Fibroblast of lung (primary cell): ENCODE results near the gene ATP10D. TPM values are rescaled to one million over a fixed set of nuclear protein-coding genes. Genes with fewer than 3 reads are reported as not detected.

ENCODE experiments used
- DNase-seq, 2 donors: peaks; one replicate each; pipeline versions ENCODE4 v3.0.0 to v3.0.0-alpha.2; 2010; ENCODE audit warnings: low read depth in 2 of 2
- H2AFZ ChIP-seq: 2 replicates; pipeline ENCODE4 v1.5.1; 2012; ENCODE audit warnings: low read length, control low read depth, inconsistent platforms
- H3K27ac ChIP-seq: 2 replicates; pipeline ENCODE4 v1.5.1; 2011; ENCODE audit warnings: low read length, control low read depth; ENCODE audit not compliant: insufficient read depth
- H3K27me3 ChIP-seq: 2 replicates; pipeline ENCODE4 v1.5.1; 2011; ENCODE audit warnings: mild to moderate bottlenecking, low read length; ENCODE audit not compliant: control insufficient read depth, insufficient read depth
- H3K36me3 ChIP-seq: 2 replicates; pipeline ENCODE4 v1.5.1; 2011; ENCODE audit warnings: low read length; ENCODE audit not compliant: control insufficient read depth, insufficient read depth
- H3K4me1 ChIP-seq: 2 replicates; pipeline ENCODE4 v1.5.1; 2011; ENCODE audit warnings: low read length; ENCODE audit not compliant: control insufficient read depth, insufficient read depth; ENCODE audit errors: extremely low read depth
- H3K4me2 ChIP-seq: 2 replicates; pipeline ENCODE4 v1.5.1; 2011; ENCODE audit warnings: low read length, control low read depth; ENCODE audit not compliant: insufficient read depth; ENCODE audit errors: extremely low read depth
- H3K4me3 ChIP-seq, 4 experiments: fragments of 200-600 bp in 1 of 4; sonication (generic) in 1 of 4; replicated peaks in 1 of 4; 2 replicates each; pipeline ENCODE4 v1.5.1; 2011 to 2016; ENCODE audit warnings: low read length in 4 of 4, low read depth in 3 of 4, mild to moderate bottlenecking in 3 of 4, control low read depth in 2 of 4, inconsistent platforms in 1 of 4, mixed read lengths in 1 of 4; ENCODE audit not compliant: insufficient read depth in 1 of 4; ENCODE audit errors: control extremely low read depth in 1 of 4
- H3K79me2 ChIP-seq: 2 replicates; pipeline ENCODE4 v1.5.1; 2012; ENCODE audit warnings: mild to moderate bottlenecking, low read length, inconsistent platforms; ENCODE audit not compliant: control insufficient read depth, insufficient read depth
- H3K9ac ChIP-seq: 2 replicates; pipeline ENCODE4 v1.5.1; 2011; ENCODE audit warnings: mild to moderate bottlenecking, low read length, control low read depth; ENCODE audit not compliant: insufficient read depth
- H3K9me3 ChIP-seq: 2 replicates; pipeline ENCODE4 v1.5.1; 2012; ENCODE audit warnings: low read depth, low read length; ENCODE audit not compliant: control insufficient read depth, insufficient read depth
- H4K20me1 ChIP-seq: 2 replicates; pipeline ENCODE4 v1.5.1; 2011; ENCODE audit warnings: low read length; ENCODE audit not compliant: control insufficient read depth, insufficient read depth; ENCODE audit errors: extremely low read depth
- CTCF ChIP-seq, 2 donors: IDR thresholded peaks in 1 of 2; conservative IDR thresholded peaks in 1 of 2; 1 replicate in 1 of 2; 2 replicates in 1 of 2; pipeline ENCODE4 v1.5.1; 2011 to 2012; ENCODE audit warnings: low read length in 2 of 2, control low read depth in 1 of 2, inconsistent platforms in 1 of 2, low read depth in 1 of 2, mild to moderate bottlenecking in 1 of 2
- EZH2 ChIP-seq: IDR thresholded peaks from 2 replicates; pipeline ENCODE4 v1.5.1; 2012; ENCODE audit warnings: low read length, control low read depth, mild to moderate bottlenecking; ENCODE audit errors: missing control alignments
- polyA plus RNA-seq, 2 donors: library from polyadenylated mRNA; depleted of rRNA in 1 of 2; stranded (reverse) in 1 of 2; unstranded in 1 of 2; fragments of >200 nt; gene quantifications; 2 replicates each; pipeline ENCODE4 v1.2.1, GENCODE V29; 2011 to 2012; ENCODE audit warnings: missing spikeins in 1 of 2
- total RNA-seq: library from RNA; depleted of rRNA; stranded (reverse); fragments of >200 nt; gene quantifications from 2 replicates; pipeline ENCODE4 v1.2.1, GENCODE V29; 2014

Gene ATP10D
- total and polyA plus RNA-seq, 2 donors (not counting 1 experiment from before 2014, with no cell fraction given), result 24.6 to 40.8 TPM

- H4K20me1 ChIP-seq, result no peaks in the 10 kb centered on the region
- no peaks in the 10 kb centered on the region for H3K79me2 ChIP-seq
- no peak overlapping the region for H3K4me2 ChIP-seq
- no peaks in the 10 kb centered on the region for H3K27me3 ChIP-seq
- no peak overlapping the region for H2AFZ ChIP-seq
- no peaks in the 10 kb centered on the region for H3K36me3 ChIP-seq
- H3K27ac ChIP-seq, result no peak overlapping the region
- TF ChIP-seq EZH2 (no peak), CTCF (conservative IDR thresholded peaks at IDR 0.05 in 1 of 2, IDR thresholded peaks at IDR 0.05 in 1 of 2; ENCODE audit: low read depth in 1 of 2, low read length in 2 of 2) (no peak)
- H3K4me3 ChIP-seq, result no peak overlapping the region
- H3K9me3 ChIP-seq, result no peaks in the 10 kb centered on the region
- H3K4me1 ChIP-seq, result peaks cover 2% of the 10 kb centered on the region
- H3K9ac ChIP-seq, result no peak overlapping the region
- peak in 1 of 2 donors; percentile 79 for DNase-seq
Measured at GRCh38 chr4:47469951-47470350, 15.1 kb upstream of the ATP10D start.

DNA sequence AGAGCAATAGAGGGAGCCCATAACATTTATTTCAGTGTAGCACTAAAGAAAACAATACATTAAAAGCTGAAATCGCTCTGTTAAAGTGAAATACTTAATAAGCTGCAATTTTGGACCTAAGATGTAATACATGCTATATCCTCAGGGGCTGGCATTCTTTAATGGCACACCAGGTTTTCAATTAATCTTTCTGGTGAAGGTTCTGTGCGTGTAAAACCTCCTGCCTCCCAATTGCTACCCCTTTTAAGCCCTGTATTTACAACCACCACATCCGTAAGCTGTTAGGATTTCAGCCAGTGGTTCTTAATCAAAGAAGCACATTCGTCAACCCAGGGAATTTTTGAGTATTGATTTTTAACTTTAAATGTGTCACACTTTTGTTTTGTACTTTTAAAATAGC, 14.0 kb upstream of the ATP10D start:
- Histone ChIP-seq H3K9ac (no peak overlapping the region), H2AFZ (no peak overlapping the region), H3K4me3 (no peak overlapping the region), H3K79me2 (no peaks in the 10 kb centered on the region), H3K4me1 (peaks cover 2% of the 10 kb centered on the region), H3K27ac (no peak overlapping the region), H3K36me3 (no peaks in the 10 kb centered on the region), H3K9me3 (no peaks in the 10 kb centered on the region), H3K27me3 (no peaks in the 10 kb centered on the region), H4K20me1 (no peaks in the 10 kb centered on the region), H3K4me2 (no peak overlapping the region)
- peak in 1 of 2 donors; percentile 25 for DNase-seq
- TF ChIP-seq CTCF (conservative IDR thresholded peaks at IDR 0.05 in 1 of 2, IDR thresholded peaks at IDR 0.05 in 1 of 2; ENCODE audit: low read depth in 1 of 2, low read length in 2 of 2) (no peak), EZH2 (no peak)

DNA sequence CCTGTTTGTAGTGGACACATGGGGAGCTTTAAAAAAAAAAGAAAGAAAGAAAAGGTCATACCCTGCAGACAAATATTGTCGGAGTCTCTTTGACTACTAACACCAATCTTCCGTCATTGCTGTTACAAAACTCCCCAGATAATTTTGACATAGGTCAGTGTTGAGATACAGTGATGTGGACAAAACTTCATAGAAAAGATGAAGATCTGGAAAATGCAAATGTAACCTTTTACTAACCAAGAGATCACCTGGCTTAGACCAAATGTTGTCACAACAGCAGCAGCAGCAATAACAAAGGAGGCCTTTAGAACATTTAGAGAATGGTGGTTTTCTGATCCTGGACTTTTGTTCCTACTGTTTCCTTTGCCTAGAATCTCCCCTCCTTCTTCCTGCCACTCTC, 13.5 kb upstream of the ATP10D start:
- H3K9me3 ChIP-seq, result no peaks in the 10 kb centered on the region
- H3K36me3 ChIP-seq, result no peaks in the 10 kb centered on the region
- no peaks in the 10 kb centered on the region for H4K20me1 ChIP-seq
- TF ChIP-seq CTCF (conservative IDR thresholded peaks at IDR 0.05 in 1 of 2, IDR thresholded peaks at IDR 0.05 in 1 of 2; ENCODE audit: low read depth in 1 of 2, low read length in 2 of 2) (no peak), EZH2 (no peak)
- no peak overlapping the region for H3K4me3 ChIP-seq
- H3K4me1 ChIP-seq, result peaks cover 2% of the 10 kb centered on the region
- no peak overlapping the region for H3K4me2 ChIP-seq
- no peak for DNase-seq
- no peak overlapping the region for H3K9ac ChIP-seq
- no peak overlapping the region for H3K27ac ChIP-seq
- H2AFZ ChIP-seq, result no peak overlapping the region
- no peaks in the 10 kb centered on the region for H3K27me3 ChIP-seq
- H3K79me2 ChIP-seq, result no peaks in the 10 kb centered on the region
